Measurements from ENCODE around the gene PLEK. TPM values are rescaled to one million over a fixed set of nuclear protein-coding genes. Genes with fewer than 3 reads are reported as not detected.

The PLEK gene
- total and polyA plus RNA-seq, 10 of the 15 experiments (the other 5 are each of a cell fraction or from before 2014, with no cell fraction given) = 229 to 804 (median 362) TPM

- TF ChIP-seq SUZ12 (IDR thresholded peaks at IDR 0.05; ENCODE audit: unreplicated experiment) = no peak
- no peak for TF ChIP-seq ZNF24 (IDR thresholded peaks at IDR 0.05)
- peak; percentile 52 for TF ChIP-seq SMAD1 (IDR thresholded peaks at IDR 0.05; ENCODE audit: low read depth, partially characterized antibody)
- TF ChIP-seq SREBF2 (IDR thresholded peaks at IDR 0.05; ENCODE audit: low read length) = no peak
- no peak for TF ChIP-seq EZH2 (IDR thresholded peaks at IDR 0.05; ENCODE audit: borderline replicate concordance, control insufficient read depth, low read depth, low read length)
- no peak for TF ChIP-seq CTCF (IDR thresholded peaks at IDR 0.05 in 2 of 3, conservative IDR thresholded peaks at IDR 0.05 in 1 of 3; ENCODE audit: control insufficient read depth in 2 of 3, extremely low read depth in 1 of 3, insufficient read depth in 1 of 3, low read depth in 3 of 3, low read length in 3 of 3)
- no peak for TF ChIP-seq ZBTB33 (IDR thresholded peaks at IDR 0.05)
- no peak for TF ChIP-seq WRNIP1 (IDR thresholded peaks at IDR 0.05; ENCODE audit: borderline replicate concordance, low read depth, low read length)
- no peak for TF ChIP-seq SIN3A (IDR thresholded peaks at IDR 0.05; ENCODE audit: low read depth, low read length)
- TF ChIP-seq GABPA (IDR thresholded peaks at IDR 0.05; ENCODE audit: low read depth) = peak; percentile 30; the same call in 1 of the 2 replicates
- peak; percentile 75; the same call in 1 of the 2 replicates for TF ChIP-seq NBN (IDR thresholded peaks at IDR 0.05)
- no peak for TF ChIP-seq POLR2A (IDR thresholded peaks at IDR 0.05; ENCODE audit: low read depth, low read length)
- no peak for TF ChIP-seq SMC3 (IDR thresholded peaks at IDR 0.05; ENCODE audit: borderline replicate concordance, low read length)
Observed at GRCh38 chr2:68379184-68379708, 14.2 kb downstream of the PLEK start (continued).

All from GM12878 (cell line).